GM03348 (cell line): ENCODE data around the gene KCNJ10.

ENCODE experiments used
- DNase-seq: peaks from one replicate; pipeline ENCODE4 v3.0.0; 2012; ENCODE audit warnings: low spot score

The KCNJ10 gene

GRCh38 chr1:159961636-159962035, 108.3 kb downstream of the KCNJ10 start:
- no peak for DNase-seq

- peak; percentile 88 for DNase-seq
These were observed 109.1 kb downstream of the KCNJ10 start for GRCh38 chr1:159960721-159961381.

GRCh38 chr1:159959451-159959850, 110.5 kb downstream of the KCNJ10 start:
- no peak for DNase-seq

GRCh38 chr1:159958719-159959380, 111.1 kb downstream of the KCNJ10 start:
- no peak for DNase-seq

GRCh38 chr1:159957824-159958268, 112.1 kb downstream of the KCNJ10 start:
- no peak for DNase-seq

GRCh38 chr1:159955456-159955855, 114.5 kb downstream of the KCNJ10 start:
- DNase-seq, result no peak

- no peak for DNase-seq
These were observed 116.1 kb downstream of the KCNJ10 start, which contains the start of gene SLAMF9 for GRCh38 chr1:159953536-159954515. SLAMF9 (minus strand) TSS chr1:159954237; CDS start chr1:159954137, 100 bp downstream.

GRCh38 chr1:159952932-159953331, 117.0 kb downstream of the KCNJ10 start:
- DNase-seq, result no peak

- DNase-seq, result no peak
These were observed 118.4 kb downstream of the KCNJ10 start for GRCh38 chr1:159951551-159951950.

GRCh38 chr1:159951016-159951415, 118.9 kb downstream of the KCNJ10 start:
- DNase-seq, result no peak

- no peak for DNase-seq
These were observed 120.0 kb downstream of the KCNJ10 start for GRCh38 chr1:159949981-159950381.

- DNase-seq, result no peak
These were observed 120.8 kb downstream of the KCNJ10 start for GRCh38 chr1:159949123-159949522.
